AG10803 (cell line): ENCODE data around the gene TXNRD1.

ENCODE experiments used
- DNase-seq: peaks from one replicate; pipeline ENCODE4 v3.0.0; 2010; ENCODE audit warnings: low read depth
- H3K4me3 ChIP-seq: 2 replicates; pipeline ENCODE4 v1.5.1; 2011; ENCODE audit warnings: mild to moderate bottlenecking, low read length, control low read depth
- CTCF ChIP-seq: conservative IDR thresholded peaks from 2 replicates; pipeline ENCODE4 v1.5.1; 2011; ENCODE audit warnings: mild to moderate bottlenecking, low read length, control low read depth, inconsistent platforms

The TXNRD1 gene

GRCh38 chr12:104372061-104372720, 156.6 kb downstream of the TXNRD1 start:
- no peak overlapping the region for H3K4me3 ChIP-seq
- no peak for TF ChIP-seq CTCF
- DNase-seq: no peak

GRCh38 chr12:104372721-104373335, 157.2 kb downstream of the TXNRD1 start:
- TF ChIP-seq CTCF: no peak
- no peak overlapping the region for H3K4me3 ChIP-seq
- DNase-seq: no peak

GRCh38 chr12:104374071-104374470, 158.5 kb downstream of the TXNRD1 start:
- no peak for DNase-seq
- no peak for TF ChIP-seq CTCF
- H3K4me3 ChIP-seq: no peak overlapping the region

- no peak for DNase-seq
- no peak for TF ChIP-seq CTCF
- no peak overlapping the region for H3K4me3 ChIP-seq
These were observed 159.2 kb downstream of the TXNRD1 start for GRCh38 chr12:104374806-104375205.

GRCh38 chr12:104375775-104376174, 160.2 kb downstream of the TXNRD1 start:
- TF ChIP-seq CTCF: no peak
- no peak overlapping the region for H3K4me3 ChIP-seq
- no peak for DNase-seq

GRCh38 chr12:104376650-104377513, 161.3 kb downstream of the TXNRD1 start:
- peak; percentile 55 for DNase-seq
- no peak overlapping the region for H3K4me3 ChIP-seq
- TF ChIP-seq CTCF: no peak

GRCh38 chr12:104377514-104377812, 161.9 kb downstream of the TXNRD1 start:
- H3K4me3 ChIP-seq: no peak overlapping the region
- no peak for TF ChIP-seq CTCF
- peak; percentile 18 for DNase-seq
